Measurements from ENCODE around the gene LACTBL1.

DNA sequence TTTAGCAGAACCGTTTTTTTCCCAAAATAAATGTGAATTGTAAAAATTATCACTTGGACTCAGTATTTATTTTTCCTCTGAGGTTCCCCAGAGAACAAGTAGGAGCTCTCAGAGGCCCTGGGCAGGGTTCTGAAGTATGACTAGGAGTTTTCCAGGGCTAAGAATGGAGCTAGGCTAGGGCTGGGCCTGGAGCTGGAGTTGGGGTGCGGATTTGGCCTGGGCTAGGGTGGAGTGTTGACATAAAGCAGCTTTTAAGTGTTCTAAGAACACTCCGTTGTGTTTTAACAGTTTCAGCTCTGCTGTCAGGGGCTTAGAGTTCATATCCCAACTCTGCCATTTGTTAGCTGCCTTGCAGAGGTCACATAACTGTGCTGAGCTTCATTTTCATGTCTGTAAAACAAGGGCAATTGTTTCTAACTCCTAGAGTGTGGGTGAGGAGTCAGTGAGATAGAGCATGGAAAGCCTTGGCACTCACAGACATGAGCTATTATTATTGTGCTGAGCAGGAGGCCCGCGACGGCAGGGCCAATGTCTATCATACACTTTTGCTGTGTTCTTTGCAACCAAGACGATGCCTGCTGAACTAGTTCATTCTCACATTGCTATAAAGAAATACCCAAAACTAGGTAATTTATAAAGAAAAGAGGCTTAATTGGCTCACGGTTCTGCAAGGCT, 51.1 kb downstream of the LACTBL1 start:
- TF ChIP-seq POLR2AphosphoS5 (IDR thresholded peaks at IDR 0.05; ENCODE audit: borderline replicate concordance, low read depth, low read length) (no peak), EZH2 (IDR thresholded peaks at IDR 0.05) (no peak)
